GM18858 (cell line): ENCODE measurements around the gene PLVAP.

Source experiments
- ATAC-seq: cut with Tn5 transposase; IDR thresholded peaks from one replicate; pipeline ENCODE4 v1.9.1; 2021; ENCODE audit not compliant: unreplicated experiment

Gene PLVAP

DNA sequence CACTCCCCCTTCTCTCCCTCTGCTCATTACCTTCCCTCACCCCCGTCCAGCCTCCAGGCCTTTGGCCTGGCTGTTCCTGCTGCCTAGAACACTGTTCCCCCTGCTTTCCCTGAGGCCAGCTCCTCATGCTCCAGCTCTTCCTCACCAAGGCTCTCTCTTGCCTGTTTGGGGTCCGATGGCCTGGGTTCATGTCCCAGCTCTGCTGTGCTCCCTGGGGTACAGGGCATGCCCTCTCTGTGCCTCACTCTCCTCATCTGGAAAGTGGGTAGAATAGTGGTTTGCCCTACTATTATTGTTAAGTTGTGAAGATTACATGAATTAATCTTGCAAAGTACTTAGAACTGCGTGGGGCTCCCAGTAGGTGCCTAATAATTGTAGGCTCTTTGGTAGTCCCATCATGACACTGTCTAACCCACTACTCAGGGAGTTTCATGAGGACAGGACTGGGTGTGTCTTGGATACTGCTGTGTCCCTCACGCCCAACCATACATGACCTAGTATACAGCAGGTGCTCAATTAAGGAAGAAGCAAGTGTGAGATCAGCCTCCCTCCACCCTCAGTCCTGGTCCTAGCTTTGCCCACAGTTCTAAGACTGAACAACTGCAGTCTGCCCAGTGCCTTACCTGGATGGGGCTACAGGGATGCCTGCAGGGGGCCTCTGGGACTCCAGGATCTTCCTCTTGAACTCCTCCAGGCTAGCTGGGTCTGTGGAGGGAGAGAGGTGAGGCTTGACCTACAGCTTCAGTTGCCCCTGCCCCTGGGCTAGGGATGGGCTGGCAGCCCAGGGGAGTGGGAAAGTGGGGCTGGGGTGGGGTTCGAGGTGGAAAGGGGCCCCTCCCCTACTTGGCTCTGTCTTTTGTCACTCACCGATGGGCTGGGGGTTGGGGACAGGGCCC lies 17.0 kb downstream of the PLVAP start:
- ATAC-seq: no peak

DNA sequence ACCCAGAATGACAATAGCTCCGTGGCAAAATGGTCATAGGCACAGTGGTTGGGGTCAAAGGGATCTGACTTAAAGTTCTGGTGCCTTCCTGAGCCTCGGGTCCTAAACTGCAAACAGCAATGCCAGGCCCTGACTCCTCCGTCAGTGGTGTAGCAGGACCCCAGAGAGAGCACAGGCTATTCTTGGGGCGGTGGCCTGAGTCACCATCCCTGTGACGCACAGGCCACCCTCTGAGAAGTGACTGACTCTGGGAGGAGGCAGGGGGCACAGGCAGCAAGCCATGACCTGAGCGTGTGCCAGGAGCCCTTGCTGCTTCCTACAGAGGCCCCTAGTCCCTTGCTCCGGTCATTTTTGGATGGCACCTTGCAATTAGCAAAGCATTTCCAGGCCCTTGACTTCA lies 18.7 kb downstream of the PLVAP start:
- ATAC-seq: no peak

GRCh38 chr19:17357724-17358123 lies 19.4 kb downstream of the PLVAP start:
- ATAC-seq: no peak

GRCh38 chr19:17357078-17357666 lies 20.0 kb downstream of the PLVAP start:
- ATAC-seq: no peak

DNA sequence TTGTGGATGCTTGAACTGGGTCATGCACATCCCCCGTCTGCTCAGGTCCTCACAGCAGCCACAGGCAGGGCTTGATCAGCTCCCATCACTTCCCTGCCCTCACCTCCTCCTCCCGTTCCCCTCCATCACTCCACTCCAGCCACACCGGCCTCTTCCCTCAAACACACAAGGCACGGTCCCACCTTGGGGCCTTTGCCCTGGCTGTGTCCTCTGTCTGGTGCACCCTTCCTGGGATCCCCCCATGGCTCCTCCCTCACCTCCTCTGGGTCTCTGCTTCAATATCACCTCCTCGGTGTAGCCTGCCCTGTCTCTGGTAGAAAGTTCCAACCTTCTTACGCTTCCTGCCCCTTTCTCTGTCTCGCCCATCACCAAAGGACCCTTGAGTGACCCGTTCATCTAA lies 23.8 kb downstream of the PLVAP start:
- no peak for ATAC-seq

- no peak for ATAC-seq
These were observed 24.4 kb downstream of the PLVAP start for GRCh38 chr19:17352608-17353280.

DNA sequence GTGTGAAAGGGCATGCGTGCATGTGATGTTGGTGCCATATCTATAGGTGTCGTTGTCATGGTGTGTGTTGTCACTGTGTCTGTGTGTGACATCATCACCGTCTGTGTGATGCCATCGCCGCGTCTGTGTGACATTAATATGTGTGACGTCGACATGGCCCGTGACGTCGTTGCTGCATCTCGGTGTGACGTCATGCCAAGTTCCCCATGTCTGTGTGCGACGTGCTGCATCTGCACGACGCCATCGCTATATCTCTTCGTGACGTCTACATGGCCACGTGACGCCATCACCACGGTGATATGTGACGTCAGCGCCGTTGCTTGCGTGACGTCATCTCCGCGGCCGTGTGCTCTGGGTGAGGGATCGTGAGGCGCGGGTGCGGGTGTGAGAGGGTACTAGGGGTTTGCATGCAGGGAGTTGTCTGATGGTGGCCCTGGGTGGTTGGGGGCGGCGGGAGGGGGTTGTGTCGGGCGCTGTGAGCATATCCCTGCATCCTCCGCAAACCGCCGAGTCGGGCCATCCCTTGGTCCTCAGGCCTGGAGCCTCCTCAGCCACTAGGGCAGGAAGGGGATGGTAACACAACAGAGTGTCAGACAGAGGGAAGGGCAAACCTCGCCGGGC lies 25.2 kb downstream of the PLVAP start:
- ATAC-seq: no peak

- ATAC-seq: no peak
These were observed 28.4 kb downstream of the PLVAP start for GRCh38 chr19:17348700-17349099.

DNA sequence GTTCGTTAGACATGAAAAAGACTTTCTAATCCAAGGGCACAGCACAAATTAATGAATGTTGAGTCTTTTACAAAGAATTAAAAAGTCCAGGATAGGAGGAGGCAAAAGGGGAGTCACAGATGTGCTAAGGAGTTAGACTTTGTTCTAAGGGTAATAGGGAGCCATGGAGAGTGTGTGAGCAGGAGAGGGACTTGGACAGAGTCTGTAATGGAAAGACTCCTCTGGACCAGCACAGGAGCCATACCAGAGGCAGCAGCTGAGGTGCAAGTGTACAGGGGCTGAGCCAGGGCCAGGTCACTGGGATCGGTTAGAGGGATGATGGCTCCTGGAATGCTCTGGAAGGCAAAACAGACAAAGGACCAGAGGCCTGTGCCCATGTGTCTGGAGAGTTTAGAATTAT lies 29.3 kb downstream of the PLVAP start:
- ATAC-seq: no peak

GRCh38 chr19:17347361-17347760 lies 29.8 kb downstream of the PLVAP start:
- ATAC-seq: no peak

DNA sequence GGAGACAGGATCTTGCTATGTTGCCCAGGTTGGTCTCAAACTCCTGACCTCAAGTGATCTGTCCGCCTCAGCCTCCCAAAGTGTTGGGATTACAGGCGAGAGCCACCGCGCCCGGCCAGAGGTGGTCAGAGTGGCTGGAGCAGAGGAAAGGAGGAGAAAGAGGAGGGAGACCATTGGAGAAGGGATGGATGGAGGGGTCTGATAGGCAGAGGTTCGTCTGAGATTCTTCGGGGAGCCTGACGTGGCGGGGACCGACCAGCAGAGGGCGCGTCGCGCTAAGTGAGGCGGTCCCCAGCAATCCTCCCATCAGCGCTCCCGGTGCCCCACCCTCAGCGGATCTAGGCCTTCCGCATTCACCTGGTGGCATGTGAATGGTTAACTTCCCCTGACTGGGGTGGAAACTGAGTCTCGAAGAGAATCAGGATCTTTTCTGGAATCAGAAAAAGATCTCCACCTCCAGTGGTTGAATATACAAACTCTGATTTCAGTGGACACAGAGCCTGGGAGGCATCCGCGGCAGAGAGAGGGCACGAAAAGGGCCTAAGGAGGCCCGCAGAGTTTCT lies 31.0 kb downstream of the PLVAP start:
- no peak for ATAC-seq

GRCh38 chr19:17341845-17342244 lies 35.3 kb downstream of the PLVAP start:
- no peak for ATAC-seq

DNA sequence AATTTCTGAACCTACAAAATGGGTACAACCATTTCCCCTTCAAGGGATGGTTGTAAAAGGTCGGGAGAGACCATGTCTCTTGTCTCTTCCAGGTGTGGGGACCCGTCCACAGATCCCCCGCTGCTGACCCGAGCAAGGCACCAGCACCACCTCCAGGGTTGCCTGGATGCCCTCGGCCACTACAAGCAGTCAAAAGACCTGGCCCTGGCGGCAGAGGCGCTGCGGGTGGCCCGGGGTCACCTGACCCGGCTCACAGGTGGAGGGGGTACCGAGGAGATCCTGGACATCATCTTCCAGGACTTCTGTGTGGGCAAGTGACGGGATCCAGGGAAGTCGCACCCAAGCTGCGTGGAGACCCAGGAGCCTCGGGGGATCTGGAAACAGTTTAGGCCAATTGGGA lies 35.8 kb downstream of the PLVAP start:
- no peak for ATAC-seq

- no peak for ATAC-seq
These were observed 36.2 kb downstream of the PLVAP start for GRCh38 chr19:17340871-17341357.

DNA sequence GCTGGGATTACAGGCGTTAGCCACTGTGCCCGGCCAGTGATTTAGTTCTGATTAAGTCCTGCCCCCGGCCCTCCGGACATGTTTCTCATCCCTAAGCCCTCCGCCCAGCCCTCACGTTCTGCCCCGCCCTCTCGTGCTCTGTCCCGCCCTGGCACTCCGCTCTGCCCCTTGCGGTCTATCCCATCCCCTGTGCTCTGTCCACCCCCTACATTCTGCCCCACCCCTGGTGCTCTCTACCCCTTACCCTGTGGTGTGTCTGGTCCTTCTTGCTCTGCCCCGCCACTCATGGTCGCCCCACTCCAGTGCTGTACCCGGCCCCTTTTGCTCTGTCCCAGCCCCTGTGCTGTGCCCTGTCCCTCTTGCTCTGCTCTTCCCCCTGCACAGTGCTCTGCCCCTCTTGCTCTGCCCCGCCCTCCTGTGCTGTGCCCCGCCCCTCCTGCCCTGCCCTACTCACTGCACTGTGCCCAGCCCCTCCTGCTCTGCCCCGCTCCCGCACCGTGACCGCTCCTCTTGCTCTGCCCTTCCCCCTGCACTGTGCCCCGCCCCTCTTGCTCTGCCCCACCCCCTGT lies 36.8 kb downstream of the PLVAP start:
- ATAC-seq: no peak

GRCh38 chr19:17339088-17339741 lies 37.9 kb downstream of the PLVAP start:
- no peak for ATAC-seq

DNA sequence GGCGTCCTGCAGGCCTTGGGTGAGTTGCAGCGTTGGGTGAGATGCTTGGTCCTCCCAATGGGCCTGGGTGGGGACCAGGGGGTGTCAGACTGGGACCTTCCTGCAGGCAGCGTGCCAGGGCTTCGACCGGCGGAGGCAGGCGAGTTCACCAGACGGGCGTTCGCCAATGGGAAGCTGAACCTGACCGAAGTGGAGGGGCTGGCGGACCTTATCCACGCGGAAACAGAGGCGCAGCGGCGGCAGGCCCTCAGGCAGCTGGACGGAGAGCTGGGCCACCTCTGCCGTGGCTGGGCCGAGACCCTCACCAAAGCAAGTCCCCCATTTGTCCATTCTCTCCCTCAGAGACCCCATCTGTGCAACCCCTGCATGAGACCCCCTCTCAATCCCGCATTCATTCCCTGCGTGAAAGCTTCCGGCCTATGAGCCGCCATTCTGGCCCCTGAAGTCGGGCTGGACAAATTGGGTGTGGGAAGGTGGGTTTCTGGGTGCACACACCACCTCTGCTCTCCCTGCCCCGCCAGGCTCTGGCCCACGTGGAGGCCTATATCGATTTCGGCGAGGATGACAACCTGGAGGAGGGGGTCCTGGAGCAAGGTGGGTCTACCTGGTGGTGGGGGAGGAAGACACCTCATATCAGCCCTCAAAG lies 38.6 kb downstream of the PLVAP start:
- no peak for ATAC-seq

DNA sequence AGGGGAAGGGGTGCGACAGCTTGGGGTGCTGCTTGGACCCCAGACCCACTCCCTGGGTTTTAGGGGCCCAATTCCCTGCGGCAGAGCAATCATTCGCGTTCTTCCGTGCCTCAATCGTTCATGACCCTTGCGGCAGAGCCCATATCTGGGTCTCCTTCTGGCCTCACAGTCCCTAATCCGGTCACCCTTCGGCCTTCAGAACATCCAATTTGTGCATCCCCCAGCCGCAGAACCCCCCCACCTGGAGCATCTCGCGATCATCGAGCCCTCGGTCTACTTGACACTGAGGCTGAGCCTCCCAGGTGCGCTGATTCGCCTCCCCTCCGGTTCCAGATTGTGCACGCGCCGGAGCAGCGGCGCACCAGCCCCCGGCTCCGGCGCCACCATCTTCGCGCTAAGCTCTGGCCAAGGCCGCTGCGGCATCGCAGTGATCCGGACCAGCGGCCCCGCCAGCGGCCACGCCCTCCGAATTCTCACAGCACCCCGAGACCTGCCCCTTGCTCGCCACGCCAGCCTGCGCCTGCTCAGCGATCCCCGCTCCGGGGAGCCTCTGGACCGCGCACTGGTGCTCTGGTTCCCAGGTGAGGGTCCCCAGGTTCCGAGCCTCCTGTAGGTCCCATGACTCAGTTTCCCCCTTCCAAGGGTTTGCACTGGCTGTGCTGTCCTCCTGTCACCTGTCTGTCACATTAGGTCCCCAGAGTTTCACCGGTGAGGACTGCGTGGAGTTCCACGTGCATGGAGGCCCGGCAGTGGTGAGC lies 39.3 kb downstream of the PLVAP start:
- no peak for ATAC-seq
